ENCODE measurements around the gene PFKFB2.

The PFKFB2 gene

GRCh38 chr1:207013321-207014085 lies 39.6 kb upstream of the PFKFB2 start:
- TF ChIP-seq REST (IDR thresholded peaks at IDR 0.05; ENCODE audit: low read depth): no peak
- no peak for TF ChIP-seq TCF12 (IDR thresholded peaks at IDR 0.05; ENCODE audit: low read depth)
- no peak for TF ChIP-seq TAF1 (IDR thresholded peaks at IDR 0.05; ENCODE audit: low read depth)
- TF ChIP-seq CEBPB (IDR thresholded peaks at IDR 0.05): no peak
- TF ChIP-seq EP300 (IDR thresholded peaks at IDR 0.05; ENCODE audit: borderline replicate concordance): no peak
- no peak for TF ChIP-seq EGR1 (IDR thresholded peaks at IDR 0.05)
- no peak for TF ChIP-seq RAD21 (IDR thresholded peaks at IDR 0.05; ENCODE audit: low read depth)
- no peak for TF ChIP-seq YY1 (IDR thresholded peaks at IDR 0.05; ENCODE audit: low read depth)
- no peak for TF ChIP-seq FOXM1 (IDR thresholded peaks at IDR 0.05; ENCODE audit: borderline replicate concordance, low read depth)
- TF ChIP-seq TEAD4 (IDR thresholded peaks at IDR 0.05): no peak
- TF ChIP-seq NFIC (IDR thresholded peaks at IDR 0.05): no peak
- no peak for TF ChIP-seq CREB1 (IDR thresholded peaks at IDR 0.05; ENCODE audit: low read depth)
- no peak for TF ChIP-seq ZBTB7A (IDR thresholded peaks at IDR 0.05; ENCODE audit: low read depth)
- TF ChIP-seq MAX (IDR thresholded peaks at IDR 0.05): no peak
- no peak for TF ChIP-seq USF1 (IDR thresholded peaks at IDR 0.05)

GRCh38 chr1:207014728-207015127 lies 38.3 kb upstream of the PFKFB2 start:
- TF ChIP-seq CEBPB (IDR thresholded peaks at IDR 0.05) (no peak), MAX (IDR thresholded peaks at IDR 0.05) (no peak), USF1 (IDR thresholded peaks at IDR 0.05) (no peak), RAD21 (IDR thresholded peaks at IDR 0.05; ENCODE audit: low read depth) (no peak), CREB1 (IDR thresholded peaks at IDR 0.05; ENCODE audit: low read depth) (no peak), ZBTB7A (IDR thresholded peaks at IDR 0.05; ENCODE audit: low read depth) (no peak), FOXM1 (IDR thresholded peaks at IDR 0.05; ENCODE audit: borderline replicate concordance, low read depth) (no peak), EGR1 (IDR thresholded peaks at IDR 0.05) (no peak), REST (IDR thresholded peaks at IDR 0.05; ENCODE audit: low read depth) (no peak), TCF12 (IDR thresholded peaks at IDR 0.05; ENCODE audit: low read depth) (no peak), TAF1 (IDR thresholded peaks at IDR 0.05; ENCODE audit: low read depth) (no peak)

GRCh38 chr1:207015791-207016190 lies 37.3 kb upstream of the PFKFB2 start:
- TF ChIP-seq EP300 (IDR thresholded peaks at IDR 0.05; ENCODE audit: borderline replicate concordance): no peak
- no peak for TF ChIP-seq YY1 (IDR thresholded peaks at IDR 0.05; ENCODE audit: low read depth)
- no peak for TF ChIP-seq EGR1 (IDR thresholded peaks at IDR 0.05)
- no peak for TF ChIP-seq TAF1 (IDR thresholded peaks at IDR 0.05; ENCODE audit: low read depth)
- TF ChIP-seq CEBPB (IDR thresholded peaks at IDR 0.05): no peak
- no peak for TF ChIP-seq USF1 (IDR thresholded peaks at IDR 0.05)
- no peak for TF ChIP-seq CREB1 (IDR thresholded peaks at IDR 0.05; ENCODE audit: low read depth)
- no peak for TF ChIP-seq FOXM1 (IDR thresholded peaks at IDR 0.05; ENCODE audit: borderline replicate concordance, low read depth)
- TF ChIP-seq TEAD4 (IDR thresholded peaks at IDR 0.05): no peak
- TF ChIP-seq NFIC (IDR thresholded peaks at IDR 0.05): no peak
- TF ChIP-seq RAD21 (IDR thresholded peaks at IDR 0.05; ENCODE audit: low read depth): no peak
- TF ChIP-seq REST (IDR thresholded peaks at IDR 0.05; ENCODE audit: low read depth): no peak
- no peak for TF ChIP-seq TCF12 (IDR thresholded peaks at IDR 0.05; ENCODE audit: low read depth)
- no peak for TF ChIP-seq ZBTB7A (IDR thresholded peaks at IDR 0.05; ENCODE audit: low read depth)
- no peak for TF ChIP-seq MAX (IDR thresholded peaks at IDR 0.05)
